ENCODE results near the gene SLC5A9.

DNA sequence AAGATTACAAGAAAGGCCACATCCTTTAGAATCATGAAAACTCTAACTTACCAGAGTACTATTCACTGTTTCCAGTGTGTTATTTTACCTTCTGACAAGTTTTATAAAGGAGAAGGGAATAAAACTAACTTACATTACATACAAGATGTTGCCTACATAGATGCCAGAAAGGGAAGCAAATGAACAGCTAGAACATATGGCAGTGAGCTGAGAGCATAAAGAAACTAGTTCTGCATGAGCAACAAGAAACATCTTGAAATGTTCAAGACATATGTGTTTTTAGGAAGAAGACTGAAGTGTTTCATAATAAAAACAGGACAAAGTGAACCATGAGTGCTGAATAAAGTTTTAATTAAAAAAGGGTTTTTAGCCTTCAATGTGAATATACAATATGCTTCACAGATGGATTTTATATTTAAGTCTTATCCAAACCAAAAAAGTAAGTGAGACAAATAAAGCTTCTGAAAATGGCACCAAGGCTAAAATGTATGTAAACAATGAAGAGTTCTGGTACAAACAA lies 39.4 kb downstream of the SLC5A9 start:
- no peak for TF ChIP-seq POLR2A (IDR thresholded peaks at IDR 0.05)
- TF ChIP-seq, protein P1, sequence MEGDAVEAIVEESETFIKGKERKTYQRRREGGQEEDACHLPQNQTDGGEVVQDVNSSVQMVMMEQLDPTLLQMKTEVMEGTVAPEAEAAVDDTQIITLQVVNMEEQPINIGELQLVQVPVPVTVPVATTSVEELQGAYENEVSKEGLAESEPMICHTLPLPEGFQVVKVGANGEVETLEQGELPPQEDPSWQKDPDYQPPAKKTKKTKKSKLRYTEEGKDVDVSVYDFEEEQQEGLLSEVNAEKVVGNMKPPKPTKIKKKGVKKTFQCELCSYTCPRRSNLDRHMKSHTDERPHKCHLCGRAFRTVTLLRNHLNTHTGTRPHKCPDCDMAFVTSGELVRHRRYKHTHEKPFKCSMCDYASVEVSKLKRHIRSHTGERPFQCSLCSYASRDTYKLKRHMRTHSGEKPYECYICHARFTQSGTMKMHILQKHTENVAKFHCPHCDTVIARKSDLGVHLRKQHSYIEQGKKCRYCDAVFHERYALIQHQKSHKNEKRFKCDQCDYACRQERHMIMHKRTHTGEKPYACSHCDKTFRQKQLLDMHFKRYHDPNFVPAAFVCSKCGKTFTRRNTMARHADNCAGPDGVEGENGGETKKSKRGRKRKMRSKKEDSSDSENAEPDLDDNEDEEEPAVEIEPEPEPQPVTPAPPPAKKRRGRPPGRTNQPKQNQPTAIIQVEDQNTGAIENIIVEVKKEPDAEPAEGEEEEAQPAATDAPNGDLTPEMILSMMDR (IDR thresholded peaks at IDR 0.05 in 4 of 5, conservative IDR thresholded peaks at IDR 0.05 in 1 of 5), result no peak
